GM19397 (cell line): ENCODE measurements around the gene CHCHD5.

Experiments
- ATAC-seq: cut with Tn5 transposase; IDR thresholded peaks from one replicate; pipeline ENCODE4 v1.9.1; 2021; ENCODE audit warnings: mild to moderate bottlenecking, moderate library complexity; ENCODE audit not compliant: unreplicated experiment

CHCHD5 gene

DNA sequence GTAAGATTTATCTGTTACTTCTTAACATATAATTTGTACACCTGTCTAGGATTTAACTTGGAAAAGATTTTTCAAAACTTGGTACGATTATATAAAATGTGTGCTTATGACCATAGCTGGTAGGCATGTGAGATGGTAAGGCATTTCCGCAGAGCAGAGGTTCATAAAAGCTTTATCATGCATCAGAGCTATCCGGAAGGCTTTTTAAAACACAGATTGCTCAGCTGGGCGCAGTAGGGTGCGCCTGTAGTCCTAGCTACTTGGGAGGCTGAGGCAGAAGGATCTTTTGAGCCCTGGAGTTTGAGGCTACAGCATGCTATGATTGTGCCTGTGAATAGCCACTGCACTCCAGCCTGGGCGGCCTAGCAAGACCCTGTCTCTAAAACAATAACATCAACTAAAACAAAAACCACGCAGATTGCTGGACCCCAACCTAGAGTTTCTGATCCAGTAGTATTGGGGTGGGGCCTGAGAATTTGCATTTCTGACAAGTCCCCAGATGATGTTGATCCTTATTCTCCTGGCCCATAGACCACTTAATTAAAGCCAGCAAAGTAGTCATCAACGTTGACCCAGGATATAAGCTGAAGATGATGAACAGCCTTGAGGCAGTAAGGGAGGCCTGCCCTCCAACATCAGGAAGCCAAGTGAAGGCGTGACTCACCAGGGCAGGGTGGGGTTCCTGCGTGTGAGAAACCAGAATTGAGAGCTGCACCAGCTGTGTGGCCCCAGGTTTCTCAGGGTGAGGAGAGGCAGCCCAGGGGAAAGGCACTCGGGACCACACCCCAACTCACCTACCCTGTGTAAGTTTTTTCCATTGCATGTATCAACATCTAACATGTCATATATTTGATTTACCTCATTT, 39.7 kb downstream of the CHCHD5 start:
- ATAC-seq = no peak

DNA sequence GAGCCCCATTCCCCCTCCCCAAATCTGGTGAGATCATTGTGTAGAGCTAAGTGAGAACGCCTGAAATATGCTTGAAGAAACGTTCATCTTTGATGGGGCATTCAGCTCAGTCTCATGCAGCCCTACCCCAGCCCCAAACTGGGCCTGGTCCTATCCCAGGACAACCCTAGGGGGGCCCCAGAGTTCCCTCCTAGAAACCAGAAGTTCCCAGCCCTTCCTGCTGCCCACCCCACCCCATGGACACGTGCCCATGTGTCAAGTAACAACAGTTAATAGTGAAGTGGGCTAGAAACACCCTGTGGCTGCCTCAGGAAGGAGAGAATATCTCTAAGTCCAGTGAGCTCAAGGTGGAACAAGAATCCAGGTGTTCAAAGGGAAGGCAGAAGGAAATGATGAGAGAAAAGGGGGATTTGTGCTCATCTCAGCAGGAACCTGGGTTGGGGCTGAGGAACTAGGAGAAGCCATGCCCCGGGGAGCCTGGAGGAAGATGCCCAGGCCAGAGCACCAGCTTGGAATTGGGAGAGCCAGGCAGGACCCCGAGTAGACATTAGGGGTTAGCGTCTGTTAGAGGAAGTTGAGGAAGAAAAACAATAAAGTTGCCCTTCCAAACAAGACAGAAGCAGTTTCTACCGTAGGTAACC, 41.2 kb downstream of the CHCHD5 start:
- ATAC-seq = no peak

DNA sequence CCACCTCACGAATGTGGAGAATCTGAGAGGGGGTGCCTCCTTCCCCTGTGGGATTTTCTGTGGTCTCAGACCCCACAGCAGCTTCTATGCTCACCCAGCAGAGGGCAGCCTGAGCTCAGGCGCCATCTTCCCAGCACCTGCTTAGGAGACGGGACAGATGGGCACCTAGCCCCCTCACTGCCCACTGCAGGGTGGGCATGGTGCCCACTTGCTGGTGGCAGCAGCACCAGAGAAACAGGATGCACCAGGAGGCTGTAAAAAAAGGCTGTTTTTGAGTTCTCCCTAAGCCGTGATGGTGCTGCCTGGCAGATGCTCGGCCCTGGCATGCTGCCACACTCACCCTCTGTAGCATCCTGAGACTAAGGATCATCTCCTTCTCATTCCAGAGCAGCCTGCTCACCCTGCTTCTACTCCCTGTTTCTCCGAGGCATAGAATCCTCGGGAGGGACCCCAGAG, 42.2 kb downstream of the CHCHD5 start:
- ATAC-seq = no peak

DNA sequence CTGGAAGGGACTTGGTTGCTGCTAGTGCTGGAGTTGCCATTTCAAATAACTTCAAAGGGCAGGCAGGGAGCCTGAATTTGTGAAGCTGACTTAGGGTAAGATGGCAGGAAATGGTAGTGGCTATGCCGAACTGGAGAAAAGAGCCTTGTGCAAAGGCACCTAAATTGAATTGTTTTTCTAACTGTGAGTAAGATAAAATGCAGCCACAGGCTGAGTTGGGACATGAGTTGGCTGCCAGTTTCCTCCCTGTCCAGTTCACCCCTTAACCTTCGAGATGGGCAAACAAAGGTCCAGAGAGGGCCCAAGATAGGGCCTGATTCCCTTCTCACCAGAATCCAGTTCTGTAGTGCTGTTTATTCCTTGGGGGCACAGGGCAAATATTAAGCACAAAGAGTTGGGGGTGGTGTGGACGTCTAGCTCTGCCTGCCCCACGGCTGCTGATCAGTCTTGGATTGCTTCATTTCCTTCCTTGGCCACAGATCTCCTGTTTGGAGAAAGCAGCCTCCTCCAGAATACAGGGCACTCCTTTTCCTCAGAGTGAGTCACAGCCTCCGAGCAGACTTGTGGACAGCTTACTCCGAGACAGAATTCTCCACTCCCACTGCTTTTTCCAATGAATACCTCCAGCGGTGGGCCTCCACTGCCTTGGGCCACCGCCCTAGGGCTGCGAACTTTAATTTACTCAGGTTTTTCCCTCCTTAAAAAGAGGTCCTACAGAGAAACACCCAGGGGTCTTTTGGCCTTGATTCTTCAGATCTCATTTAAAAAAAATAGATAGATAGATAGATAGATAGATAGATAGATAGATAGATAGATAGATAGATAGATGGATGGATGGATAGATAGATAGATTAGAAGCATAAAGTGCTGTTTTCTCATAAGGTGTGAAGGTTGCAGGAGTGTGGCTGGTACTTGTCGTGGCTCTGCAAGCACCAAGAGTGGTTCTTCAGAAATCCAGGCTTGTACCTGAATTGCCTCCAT, 42.9 kb downstream of the CHCHD5 start:
- ATAC-seq = no peak

DNA sequence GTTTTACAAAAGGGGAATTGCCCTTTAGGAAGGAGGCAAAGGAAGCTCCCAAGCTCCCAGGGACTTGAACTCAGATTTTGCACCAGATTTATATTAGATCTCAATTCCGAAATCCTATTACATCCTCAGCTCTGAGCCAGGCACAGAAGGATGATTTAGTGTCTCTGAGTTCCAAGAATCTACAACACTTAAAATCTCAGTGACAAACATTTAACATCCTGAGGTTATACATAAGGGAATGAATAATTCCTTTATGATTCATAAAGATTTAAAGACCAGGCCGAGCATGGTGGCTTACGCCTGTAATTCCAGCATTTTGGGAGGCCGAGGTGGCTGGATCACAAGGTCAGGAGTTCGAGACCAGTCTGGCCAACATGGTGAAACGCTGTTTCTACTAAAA, 44.8 kb downstream of the CHCHD5 start:
- no peak for ATAC-seq

DNA sequence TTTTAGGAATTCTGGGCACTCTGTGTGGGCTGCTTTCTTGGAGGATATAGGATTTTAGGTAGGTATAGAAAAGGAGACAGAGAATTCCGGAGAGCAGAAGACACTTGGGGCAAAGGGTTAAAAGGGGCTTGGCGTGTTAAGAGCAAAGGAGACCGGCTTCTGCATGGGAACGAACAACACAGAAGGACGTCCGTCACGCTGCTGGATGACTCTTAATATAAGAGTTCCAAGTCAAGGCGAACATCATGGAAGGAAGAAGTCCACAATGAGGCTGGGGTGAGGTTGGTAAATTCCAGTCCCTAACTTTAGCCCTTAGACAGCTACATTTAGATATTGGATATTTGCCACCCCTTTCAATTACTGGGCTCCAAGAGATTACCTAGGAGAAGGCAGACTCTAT, 45.4 kb downstream of the CHCHD5 start:
- ATAC-seq = no peak

DNA sequence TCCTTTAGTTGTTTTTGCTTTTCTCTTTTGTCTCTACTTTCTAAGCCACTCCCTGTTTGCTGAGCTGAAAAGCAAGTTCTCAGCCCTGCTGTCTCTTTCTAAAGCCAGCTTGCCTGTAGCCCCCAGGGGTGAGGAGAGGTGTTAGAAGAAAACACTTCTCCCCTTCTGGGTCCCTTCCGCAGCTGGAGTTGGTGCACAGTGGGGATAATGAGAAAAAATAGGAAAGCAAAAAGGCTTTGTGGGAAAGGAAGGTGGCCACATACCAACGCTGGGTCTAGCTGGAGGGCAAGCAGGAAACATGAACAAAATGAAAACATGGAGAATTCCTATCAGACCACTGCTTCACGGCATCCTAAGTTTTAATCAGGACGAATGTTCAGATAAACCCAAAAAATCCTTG, 45.9 kb downstream of the CHCHD5 start:
- ATAC-seq = no peak

DNA sequence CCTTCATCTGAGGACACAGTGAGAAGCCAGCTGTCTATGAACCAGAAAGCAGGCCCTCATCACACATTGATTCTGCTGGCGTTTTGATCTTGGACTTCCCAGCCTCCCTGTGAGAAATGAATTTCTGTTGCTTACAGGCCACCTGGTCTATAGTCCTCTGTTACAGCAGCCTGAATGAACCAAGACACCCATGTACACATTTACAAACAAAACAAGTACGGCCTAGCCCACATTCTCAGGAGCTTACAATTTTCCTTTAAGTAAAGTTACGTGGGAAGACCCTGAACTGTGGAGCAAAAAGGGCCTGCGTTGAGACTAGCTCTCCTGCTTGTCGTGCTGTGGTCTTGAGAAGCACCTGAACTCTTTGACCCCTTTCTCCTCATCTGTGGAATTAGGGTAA, 49.3 kb downstream of the CHCHD5 start:
- no peak for ATAC-seq

DNA sequence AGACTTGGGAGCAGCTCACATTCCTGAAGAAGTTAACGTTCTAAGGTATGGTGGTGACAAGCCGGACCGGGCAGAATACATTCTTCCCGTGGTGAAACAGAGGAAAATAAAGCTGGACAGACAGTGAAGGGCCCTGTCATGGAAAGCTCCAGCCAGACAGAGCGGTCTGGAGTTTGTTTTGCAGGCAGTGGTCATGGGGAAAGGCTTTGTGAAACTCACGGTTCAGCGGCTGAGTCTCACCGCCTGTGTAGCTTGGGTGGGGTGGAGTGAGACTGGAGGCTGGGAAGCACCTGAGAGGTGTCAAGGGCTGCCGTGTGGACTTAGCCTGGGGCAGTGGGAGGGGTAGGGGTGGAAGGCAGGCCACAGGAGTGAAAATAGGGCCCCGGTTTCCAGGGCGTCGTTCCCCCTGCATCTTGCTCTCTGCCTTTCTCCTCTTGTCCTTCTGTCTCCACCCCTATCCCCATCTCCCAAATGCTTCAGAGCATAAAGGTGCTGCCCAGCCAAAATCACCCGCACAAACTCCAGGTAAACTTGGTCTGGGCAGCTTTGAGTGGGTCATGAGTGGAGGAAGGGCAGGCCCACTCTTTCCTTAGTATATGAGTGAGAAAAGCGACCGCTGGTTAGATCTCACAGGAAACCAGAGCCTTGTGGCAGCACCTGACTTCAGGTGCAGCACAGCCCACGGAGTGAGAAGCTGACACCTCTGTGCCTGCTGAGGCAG, 49.9 kb downstream of the CHCHD5 start:
- no peak for ATAC-seq

DNA sequence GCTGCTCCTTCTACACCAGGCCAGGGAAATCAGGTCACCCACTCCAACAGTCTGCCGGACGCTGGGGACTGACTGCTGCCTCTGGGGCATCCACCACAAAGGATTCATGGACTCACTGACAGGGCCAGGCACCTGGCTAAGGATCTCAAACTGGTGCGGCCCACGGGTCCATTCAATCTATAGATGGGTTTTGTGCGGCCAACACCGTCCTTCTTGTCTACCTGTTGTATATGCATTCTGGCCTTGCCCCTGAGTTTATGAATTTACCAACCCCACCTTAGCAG, 50.4 kb downstream of the CHCHD5 start:
- no peak for ATAC-seq

DNA sequence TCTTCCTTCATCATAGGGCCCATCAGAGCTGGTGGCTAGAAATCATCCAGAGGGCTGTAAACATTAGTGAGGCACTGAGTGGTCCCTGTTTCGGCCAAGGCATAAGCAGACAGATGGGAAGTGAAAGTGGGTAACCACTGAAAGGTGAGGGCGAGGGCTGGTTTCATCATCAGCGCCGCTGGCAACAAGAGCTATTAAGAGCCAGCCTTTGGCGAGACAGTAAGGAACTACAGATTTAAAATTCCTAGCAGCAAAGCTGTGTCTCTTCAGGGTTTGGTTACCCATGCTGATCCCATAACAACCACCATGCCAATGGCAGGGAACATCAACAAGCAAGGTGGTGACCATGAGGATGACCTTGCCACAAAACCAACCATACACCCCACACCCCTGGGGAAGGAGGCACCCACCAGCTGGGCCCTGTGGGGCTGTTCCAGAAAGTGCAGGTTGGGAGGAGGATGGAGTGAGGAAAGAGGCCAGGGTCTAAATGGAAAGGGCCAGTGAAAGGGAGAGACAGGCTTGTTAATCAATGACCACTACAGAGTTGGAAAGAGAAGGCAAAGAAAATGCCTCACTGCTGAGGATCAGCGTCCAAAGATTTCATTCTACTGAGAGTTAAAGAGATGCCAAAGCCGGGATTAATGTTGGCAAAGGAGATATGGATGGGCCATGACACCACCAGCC, 52.3 kb downstream of the CHCHD5 start:
- ATAC-seq = peak; percentile 83

DNA sequence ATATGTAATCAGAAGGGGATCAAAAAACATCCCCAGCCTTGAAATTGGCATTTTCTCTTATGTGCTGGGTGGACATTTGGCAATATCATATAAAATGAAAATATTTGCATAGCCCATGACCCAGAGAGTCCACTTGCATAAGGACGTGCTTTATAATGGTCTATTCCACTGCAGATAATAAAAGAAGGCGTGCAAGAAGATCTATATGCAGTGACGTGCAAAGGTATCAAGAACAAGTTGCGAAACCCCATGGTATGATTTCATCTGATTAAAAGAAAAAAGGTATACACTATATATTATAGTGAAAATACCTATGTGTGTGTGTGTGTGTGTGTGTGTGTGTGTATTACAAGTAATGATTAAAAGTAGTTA, 52.9 kb downstream of the CHCHD5 start:
- ATAC-seq = no peak
